Inferior parietal cortex (tissue), 1 donor: ENCODE measurements around the gene PDE6G.

Experiments
- DNase-seq: peaks from one replicate; pipeline ENCODE4 v3.0.0-alpha.2; 2016; ENCODE audit errors: extremely low spot score

The PDE6G gene

GRCh38 chr17:81662002-81662401 is 5.7 kb upstream of the PDE6G start:
- no peak for DNase-seq

GRCh38 chr17:81660441-81660840 is 4.1 kb upstream of the PDE6G start:
- no peak for DNase-seq

DNA sequence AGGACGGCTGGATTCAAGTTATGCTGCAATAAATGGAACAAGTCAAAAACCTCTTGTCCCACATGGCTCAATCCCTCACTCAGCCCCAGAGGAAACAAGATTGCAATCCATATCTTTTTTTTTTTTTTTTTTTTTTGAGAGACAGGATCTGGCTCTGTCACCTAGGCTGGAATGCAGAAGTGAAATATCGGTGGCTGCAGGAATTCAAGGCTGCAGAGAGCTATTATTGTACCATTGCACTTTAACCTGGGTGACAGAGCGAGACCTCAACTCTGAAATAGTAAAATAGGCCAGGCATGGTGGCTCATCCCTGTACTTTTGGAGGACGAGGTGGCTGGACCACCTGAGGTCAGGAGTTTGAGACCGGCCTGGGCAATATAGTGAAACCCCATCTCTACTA is 2.7 kb upstream of the PDE6G start:
- DNase-seq: no peak

GRCh38 chr17:81656835-81657234 is 493 bp upstream of the PDE6G start:
- no peak for DNase-seq

- no peak for DNase-seq
These were observed 794 bp downstream of the PDE6G start for GRCh38 chr17:81655378-81656117.

DNA sequence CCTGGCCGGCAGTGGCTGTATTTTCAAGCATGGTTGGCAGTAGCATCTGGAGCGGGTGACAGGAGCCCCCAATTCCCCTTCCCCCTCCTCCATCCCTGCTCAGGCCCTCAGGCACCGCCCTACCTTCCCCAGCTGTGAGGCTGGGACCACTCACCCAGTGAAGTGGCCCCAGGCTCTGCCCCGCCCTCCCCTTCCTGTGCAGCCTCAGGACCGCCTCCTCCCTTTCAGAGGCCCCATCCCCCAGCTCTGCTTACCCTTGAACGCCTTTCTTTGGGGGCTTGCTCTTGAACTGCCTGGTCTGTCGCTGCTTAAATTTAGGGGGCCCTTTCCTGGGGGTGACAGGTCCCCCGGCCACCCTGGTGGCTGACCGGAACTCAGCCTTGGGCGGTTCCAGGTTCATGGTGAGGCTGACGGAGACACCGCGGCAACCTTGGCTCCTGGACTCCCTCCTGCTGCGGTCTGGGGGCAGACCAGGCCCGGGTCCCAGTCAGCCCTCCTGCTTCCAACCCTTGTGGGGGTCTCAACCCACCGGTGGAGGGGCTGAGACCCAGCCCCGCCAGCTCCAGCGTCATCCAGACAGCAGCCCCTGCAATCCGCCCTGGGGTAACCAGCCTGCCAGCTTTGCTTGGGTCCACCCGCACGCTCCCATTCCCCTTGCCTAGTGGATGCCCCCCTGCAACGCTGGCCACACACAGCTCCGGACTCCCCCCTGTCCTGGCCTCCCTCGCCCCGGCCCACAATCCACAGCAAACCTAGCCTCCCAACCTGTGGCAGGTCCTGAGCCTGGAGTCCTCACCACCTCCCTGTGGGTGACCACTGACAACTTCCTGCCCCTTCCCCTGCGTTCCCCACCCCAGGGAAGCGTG is 3.2 kb downstream of the PDE6G start:
- DNase-seq: no peak

GRCh38 chr17:81651692-81652091 is 4.7 kb downstream of the PDE6G start:
- no peak for DNase-seq

DNA sequence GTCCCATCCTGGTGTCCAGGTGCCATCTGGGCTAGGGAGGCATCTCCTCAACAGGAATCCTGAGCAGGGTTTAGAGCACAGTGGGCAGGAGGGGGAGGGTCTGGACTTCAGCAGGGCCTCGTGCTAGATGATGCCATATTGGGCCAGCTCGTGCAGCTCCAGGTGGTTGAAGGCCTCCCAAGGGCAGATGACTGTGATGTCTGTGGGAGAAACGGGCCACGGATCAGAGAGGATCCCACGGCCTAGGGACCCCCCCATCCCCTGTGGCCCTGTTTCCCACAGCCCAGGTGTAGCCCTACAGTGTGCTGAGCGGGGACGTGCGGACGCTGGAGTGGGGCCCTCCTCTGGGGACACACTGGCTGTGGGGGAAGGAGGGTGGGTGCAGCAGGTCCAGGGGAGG is 5.4 kb downstream of the PDE6G start:
- DNase-seq: no peak

GRCh38 chr17:81648707-81649085 is 7.6 kb downstream of the PDE6G start:
- DNase-seq: no peak

DNA sequence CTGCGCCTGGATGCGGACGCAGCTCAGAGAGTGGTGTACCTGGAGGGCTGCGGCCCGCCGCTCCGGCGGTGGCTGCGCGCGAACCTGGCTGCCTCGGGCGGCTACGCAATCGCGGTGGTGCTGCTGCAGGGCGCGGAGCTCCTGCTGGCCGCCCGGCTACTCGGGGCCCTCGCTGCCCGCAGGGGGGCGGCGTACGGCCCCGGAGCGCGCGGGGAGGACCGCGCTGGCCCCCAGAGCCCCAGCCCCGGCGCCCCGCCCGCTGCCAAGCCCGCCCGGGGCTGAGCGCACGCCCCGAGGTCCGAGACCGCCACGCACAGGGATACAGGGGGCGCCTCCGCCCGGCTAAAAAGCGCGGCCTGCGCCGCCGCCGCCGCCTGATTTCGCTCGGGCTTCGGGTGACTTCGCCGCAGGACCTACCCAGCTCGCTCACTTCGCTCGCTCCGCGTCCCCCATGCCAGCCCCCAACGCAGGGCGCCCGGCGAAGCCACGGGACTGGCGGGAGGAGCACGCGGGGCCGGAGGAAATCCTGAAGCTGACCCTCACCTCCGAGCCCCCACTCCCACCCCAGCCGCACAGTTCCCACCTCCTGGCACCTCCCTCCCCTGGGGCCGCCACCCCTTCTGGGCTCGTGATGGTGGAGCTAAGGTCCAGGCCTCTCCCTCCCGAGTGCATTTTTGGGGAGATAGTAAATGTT is 8.2 kb downstream of the PDE6G start:
- DNase-seq: no peak

GRCh38 chr17:81647640-81648012 is 8.7 kb downstream of the PDE6G start:
- DNase-seq: no peak

DNA sequence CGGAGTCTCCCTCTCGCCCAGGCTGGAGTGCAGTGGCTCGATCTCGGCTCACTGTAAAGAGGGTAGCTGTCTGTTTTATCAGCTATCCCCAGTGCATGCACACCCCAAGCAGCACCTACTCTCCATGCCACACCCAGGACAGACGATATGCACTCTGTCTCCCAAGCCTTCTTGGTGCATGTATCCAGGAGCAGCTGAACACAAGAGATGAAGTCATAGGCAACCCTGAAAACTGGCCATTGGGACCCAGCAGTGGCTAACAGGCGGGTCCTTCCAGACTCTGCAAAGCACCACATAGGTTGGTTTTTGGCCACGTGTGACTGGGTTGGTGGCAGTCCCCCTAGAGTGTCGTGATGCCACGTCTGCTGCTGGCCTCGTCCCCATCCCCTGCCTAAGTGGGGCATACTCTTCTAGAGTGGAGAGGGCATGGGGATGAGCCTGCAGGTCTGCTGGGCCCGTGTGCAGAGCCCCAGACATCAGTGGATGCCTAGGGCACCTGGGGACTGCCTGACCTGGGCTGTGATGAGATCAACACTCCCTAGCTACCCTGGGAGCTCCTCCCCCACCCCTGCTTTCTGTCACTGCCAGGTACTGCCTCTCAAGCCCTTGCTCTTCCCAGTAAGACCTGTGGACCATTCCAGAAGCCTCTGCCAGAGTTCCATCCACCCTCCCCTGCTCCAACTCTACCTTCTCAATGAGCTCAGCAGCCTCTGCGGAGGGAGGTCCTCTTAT is 9.3 kb downstream of the PDE6G start:
- DNase-seq: no peak

DNA sequence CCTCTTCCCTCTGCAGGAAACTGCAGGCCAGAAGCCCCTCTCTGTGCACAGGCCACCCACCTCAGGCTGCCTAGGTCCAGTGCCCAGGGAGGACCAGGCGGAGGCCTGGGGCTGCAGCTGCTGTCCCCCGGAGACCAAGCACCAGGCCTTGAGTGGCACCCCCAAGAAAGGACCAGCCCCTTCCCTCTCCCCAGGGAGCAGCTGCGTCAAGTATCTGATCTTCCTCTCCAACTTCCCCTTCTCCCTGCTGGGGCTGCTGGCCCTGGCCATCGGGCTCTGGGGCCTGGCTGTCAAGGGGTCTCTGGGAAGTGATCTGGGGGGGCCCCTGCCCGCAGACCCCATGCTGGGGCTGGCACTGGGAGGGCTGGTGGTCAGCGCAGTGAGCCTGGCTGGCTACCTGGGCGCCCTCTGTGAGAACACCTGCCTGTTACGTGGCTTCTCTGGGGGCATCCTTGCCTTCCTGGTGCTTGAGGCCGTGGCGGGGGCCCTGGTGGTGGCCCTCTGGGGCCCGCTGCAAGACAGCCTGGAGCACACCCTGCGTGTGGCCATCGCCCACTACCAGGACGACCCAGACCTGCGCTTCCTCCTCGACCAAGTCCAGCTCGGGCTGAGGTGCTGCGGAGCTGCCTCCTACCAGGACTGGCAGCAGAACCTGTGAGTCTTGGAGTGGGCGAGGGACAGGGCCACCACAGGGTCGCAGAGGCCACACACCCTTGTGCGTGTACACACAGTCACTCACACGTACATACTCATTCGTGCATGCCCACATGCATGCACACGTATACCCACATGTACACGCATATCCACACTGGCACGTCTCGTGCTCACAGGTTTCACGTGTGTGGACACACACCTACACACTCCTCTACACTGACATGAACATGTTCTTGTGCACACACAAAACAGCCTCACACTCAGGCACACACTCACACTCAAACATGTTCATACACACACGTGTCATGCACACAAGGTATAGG is 11.1 kb downstream of the PDE6G start:
- DNase-seq: no peak

- no peak for DNase-seq
These were observed 11.8 kb downstream of the PDE6G start for GRCh38 chr17:81644496-81644895.

DNA sequence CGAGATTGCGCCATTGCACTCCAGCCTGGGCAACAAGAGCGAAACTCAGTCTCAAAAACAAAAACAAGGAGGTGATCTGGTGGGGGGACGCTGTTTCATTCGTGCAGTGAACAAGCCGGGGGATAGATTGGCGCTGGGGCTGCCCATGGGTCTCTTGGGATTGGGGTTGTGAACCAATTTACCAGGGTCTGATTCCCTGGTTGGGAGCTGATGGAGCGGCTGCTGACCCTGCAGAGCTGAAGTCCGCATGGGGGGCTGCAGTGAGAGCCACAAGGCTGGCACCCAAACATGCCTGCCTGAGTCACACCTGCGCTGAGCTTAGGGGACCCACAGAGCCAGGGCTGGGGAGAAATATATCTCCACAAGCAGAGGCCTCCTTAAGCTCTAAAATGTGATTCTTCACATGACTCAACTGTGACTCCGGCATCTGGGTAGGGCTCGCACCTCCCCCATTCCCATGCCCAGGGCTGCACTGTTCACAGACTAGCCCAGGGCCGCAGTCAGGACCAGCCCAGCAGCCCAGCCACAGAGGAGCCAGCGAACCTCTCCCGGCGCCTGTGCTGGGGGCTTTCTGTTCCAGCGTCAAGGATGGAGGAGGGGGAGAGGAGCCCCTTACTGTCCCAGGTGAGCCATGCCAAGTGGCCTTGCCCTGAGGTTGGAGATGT is 14.4 kb downstream of the PDE6G start:
- DNase-seq: no peak

DNA sequence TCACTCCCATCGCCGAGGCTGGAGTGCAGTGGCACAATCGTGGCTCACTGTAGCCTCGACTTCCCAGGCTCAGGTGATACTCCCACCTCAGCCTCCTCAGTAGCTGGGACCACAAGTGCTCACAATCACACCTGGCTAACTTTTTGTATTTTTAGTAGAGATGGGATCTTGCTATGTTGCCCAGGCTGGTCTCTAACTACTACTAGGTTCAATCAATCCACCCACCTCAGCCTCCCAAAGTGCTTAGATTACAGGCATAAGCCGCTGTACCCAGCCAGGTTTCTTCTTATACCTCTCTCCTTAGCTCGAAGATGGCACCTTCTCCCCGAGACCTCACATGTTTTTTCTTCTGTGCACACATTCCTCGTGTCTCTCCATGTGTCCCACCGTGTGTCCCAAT is 16.3 kb downstream of the PDE6G start:
- DNase-seq: no peak

DNA sequence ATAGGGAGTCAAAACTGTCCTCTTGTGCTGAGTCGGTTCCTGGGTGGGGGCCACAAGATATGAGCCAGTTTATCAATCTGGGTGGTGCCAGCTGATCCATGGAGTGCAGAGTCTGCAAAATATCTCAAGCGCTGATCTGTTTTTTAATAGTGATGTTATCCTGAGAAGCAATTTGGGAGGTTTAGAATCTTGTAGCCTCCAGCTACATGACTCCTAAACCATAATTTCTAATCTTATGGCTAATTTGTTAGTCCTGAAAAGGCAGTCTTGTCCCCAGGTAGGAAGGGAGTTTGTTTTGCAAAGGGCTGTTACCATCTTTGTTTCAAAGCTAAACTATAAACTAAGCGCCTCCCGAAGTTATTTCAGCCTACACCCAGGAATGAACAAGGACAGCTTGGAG is 17.7 kb downstream of the PDE6G start:
- DNase-seq: no peak

DNA sequence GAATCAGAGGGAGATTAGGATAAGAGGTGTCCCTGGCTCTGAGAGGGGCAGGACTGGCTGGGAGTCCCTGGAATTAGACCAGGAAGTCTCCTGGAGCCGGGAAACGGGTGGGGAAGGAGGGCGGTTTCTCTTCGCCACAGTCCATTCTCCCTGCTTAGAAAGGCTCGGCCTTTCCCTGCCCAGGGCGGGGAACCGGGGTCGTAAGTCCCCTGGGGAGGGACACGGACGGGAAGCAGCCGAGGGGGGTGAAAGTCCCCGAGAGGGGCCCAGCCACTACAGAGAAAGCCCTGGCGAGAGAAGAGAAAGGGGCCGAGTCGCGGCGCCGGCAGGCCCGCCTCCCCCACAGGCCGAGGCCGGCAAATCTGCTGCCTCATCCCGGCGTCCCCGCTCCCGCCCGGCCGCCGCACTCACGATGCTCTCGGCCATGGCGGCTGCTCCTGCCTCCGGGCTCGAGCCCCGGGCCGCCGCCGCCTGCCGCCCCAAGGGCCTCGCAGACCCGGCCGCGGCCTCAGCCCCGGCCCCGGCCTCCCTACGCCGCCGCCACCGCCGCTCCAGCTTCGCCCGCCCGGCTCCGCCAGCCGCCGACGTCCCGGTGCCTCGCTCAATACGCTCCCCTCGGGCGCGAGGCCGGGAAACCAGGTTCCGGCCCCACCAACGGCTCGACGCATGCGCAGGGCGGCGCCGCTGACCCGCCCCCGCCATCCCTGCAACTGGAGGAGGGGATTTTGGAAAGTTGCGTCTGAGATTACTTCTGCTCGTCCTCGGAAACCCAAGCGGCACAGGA is 19.6 kb downstream of the PDE6G start, which contains the start of the genes NPLOC4 and TSPAN10:
Gene NPLOC4 (minus strand): TSS at position 608 of the 784 bp plus-strand sequence. CDS start 182 bp downstream, at position 426.
Gene TSPAN10 (plus strand): TSS at position 692 of the 784 bp plus-strand sequence. CDS start 5,217 bp downstream, outside the sequence.
- DNase-seq: peak; percentile 83

DNA sequence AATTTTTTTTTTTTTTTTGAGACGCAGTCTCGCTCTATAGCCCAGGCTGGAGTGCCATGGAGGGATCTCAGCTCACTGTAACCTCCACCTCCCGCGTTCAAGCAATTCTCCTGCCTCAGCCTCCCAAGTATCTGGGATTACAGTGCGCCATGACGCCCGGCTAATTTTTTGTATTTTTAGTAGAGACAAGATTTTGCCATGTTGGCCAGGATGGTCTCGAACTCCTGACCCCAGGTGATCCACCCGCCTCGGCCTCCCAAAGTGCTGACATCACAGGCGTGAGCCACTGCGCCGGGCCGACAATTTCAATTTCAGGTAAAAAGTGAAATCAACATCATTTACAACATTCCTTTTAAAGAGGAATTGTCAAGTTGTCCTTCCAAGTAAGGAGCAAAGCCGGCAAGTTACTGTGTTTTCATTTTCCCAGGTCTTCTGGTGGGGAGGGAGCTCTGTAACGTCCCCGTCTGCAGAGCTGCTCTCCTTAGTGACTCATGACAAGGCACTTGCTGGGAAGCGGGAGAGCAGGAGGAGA is 20.3 kb downstream of the PDE6G start:
- DNase-seq: no peak
